ENCODE measurements around the gene MGAT4C. TPM values are rescaled to one million over a fixed set of nuclear protein-coding genes. Genes with fewer than 3 reads are reported as not detected.
"Not testable (repeated sequence)": the region's sequence is repeated elsewhere in the genome, so short reads cannot be mapped to it uniquely, and the experiment has no call there.

MGAT4C gene
- polyA plus RNA-seq (ENCODE audit: insufficient read length in 10 of 10): 1 to 10 TPM in 2 of 10 donors, under 1 TPM in 8; 0.21 to 1.6 (median 0.44) TPM
- long read RNA-seq, donor 1: 0 reads
- long read RNA-seq, donor 2: 0 reads
- long read RNA-seq, donor 3: 0 reads
- long read RNA-seq, donor 4: 0 reads
- long read RNA-seq, donor 5: 0 reads
- long read RNA-seq, donor 6: 0 reads
- long read RNA-seq, donor 7: 0 reads
- long read RNA-seq, donor 8: 0 reads
- long read RNA-seq, donor 9: 0 reads

GRCh38 chr12:86256163-86256562 is at the start of gene MGAT4C:
Gene MGAT4C (minus strand): TSS chr12:86256391.
- DNase-seq: no peak

- DNase-seq: not testable (repeated sequence)
These were observed 40.2 kb upstream of the MGAT4C start for GRCh38 chr12:86296396-86296795.

- no peak for DNase-seq
These were observed 37.6 kb upstream of the MGAT4C start for GRCh38 chr12:86293682-86294240.

GRCh38 chr12:86292480-86292879 is 36.3 kb upstream of the MGAT4C start:
- no peak for DNase-seq

GRCh38 chr12:86290615-86291014 is 34.4 kb upstream of the MGAT4C start:
- no peak for DNase-seq

GRCh38 chr12:86286119-86286518 is 29.9 kb upstream of the MGAT4C start:
- no peak for DNase-seq

- no peak for DNase-seq
These were observed 27.4 kb upstream of the MGAT4C start for GRCh38 chr12:86283620-86284019.

GRCh38 chr12:86275356-86275755 is 19.2 kb upstream of the MGAT4C start:
- no peak for DNase-seq

- DNase-seq: no peak
These were observed 9.1 kb upstream of the MGAT4C start for GRCh38 chr12:86265329-86265695.

GRCh38 chr12:86264451-86265328 is 8.5 kb upstream of the MGAT4C start:
- DNase-seq: no peak

- no peak for DNase-seq
These were observed 5.4 kb upstream of the MGAT4C start for GRCh38 chr12:86261578-86261977.

GRCh38 chr12:86261142-86261541 is 5.0 kb upstream of the MGAT4C start:
- DNase-seq: no peak

- no peak for DNase-seq
These were observed 4.0 kb upstream of the MGAT4C start for GRCh38 chr12:86260183-86260582.

GRCh38 chr12:86257134-86257533 is 943 bp upstream of the MGAT4C start:
- no peak for DNase-seq

GRCh38 chr12:86254399-86255107 is 1.6 kb downstream of the MGAT4C start:
- DNase-seq: no peak

- peak in 1 of 3 donors; percentile 23 for DNase-seq
These were observed 6.3 kb downstream of the MGAT4C start for GRCh38 chr12:86249851-86250250.

GRCh38 chr12:86249276-86249675 is 6.9 kb downstream of the MGAT4C start:
- no peak for DNase-seq

- no peak for DNase-seq
These were observed 8.3 kb downstream of the MGAT4C start for GRCh38 chr12:86247871-86248270.

GRCh38 chr12:86241600-86241999 is 14.6 kb downstream of the MGAT4C start:
- no peak for DNase-seq

GRCh38 chr12:86234316-86234855 is 21.8 kb downstream of the MGAT4C start:
- DNase-seq: no peak

GRCh38 chr12:86233126-86233525 is 23.1 kb downstream of the MGAT4C start:
- no peak for DNase-seq

GRCh38 chr12:86230516-86231146 is 25.6 kb downstream of the MGAT4C start:
- DNase-seq: no peak

All from muscle of back (tissue), 13 donors.